HG02884 (cell line): ENCODE measurements around the gene ELP6.
"Not testable (repeated sequence)": the region's sequence is repeated elsewhere in the genome, so short reads cannot be mapped to it uniquely, and the experiment has no call there.

Experiments
- ATAC-seq: cut with Tn5 transposase; IDR thresholded peaks from one replicate; pipeline ENCODE4 v1.9.1; 2021; ENCODE audit warnings: mild to moderate bottlenecking, moderate library complexity; ENCODE audit not compliant: unreplicated experiment

Gene ELP6

GRCh38 chr3:47515100-47515499 is 1.6 kb upstream of the ELP6 start:
- no peak for ATAC-seq

GRCh38 chr3:47512416-47513124 is 942 bp downstream of the ELP6 start:
- no peak for ATAC-seq

GRCh38 chr3:47505267-47505666 is 8.2 kb downstream of the ELP6 start:
- not testable (repeated sequence) for ATAC-seq

GRCh38 chr3:47504113-47504512 is 9.4 kb downstream of the ELP6 start:
- no peak for ATAC-seq

- ATAC-seq = no peak
These were observed 10.5 kb downstream of the ELP6 start for GRCh38 chr3:47503033-47503432.

- ATAC-seq = no peak
These were observed 16.6 kb downstream of the ELP6 start for GRCh38 chr3:47496892-47497291.

- no peak for ATAC-seq
These were observed 17.6 kb downstream of the ELP6 start for GRCh38 chr3:47495886-47496285.

- ATAC-seq = no peak
These were observed 18.4 kb downstream of the ELP6 start for GRCh38 chr3:47495111-47495510.

GRCh38 chr3:47491777-47492176 is 21.7 kb downstream of the ELP6 start:
- no peak for ATAC-seq

- no peak for ATAC-seq
These were observed 22.3 kb downstream of the ELP6 start for GRCh38 chr3:47491186-47491585.

GRCh38 chr3:47487265-47487664 is 26.2 kb downstream of the ELP6 start:
- no peak for ATAC-seq

GRCh38 chr3:47485812-47486211 is 27.7 kb downstream of the ELP6 start:
- ATAC-seq = no peak

GRCh38 chr3:47482366-47482765 is 31.1 kb downstream of the ELP6 start:
- no peak for ATAC-seq

- ATAC-seq = not testable (repeated sequence)
These were observed 31.7 kb downstream of the ELP6 start for GRCh38 chr3:47481763-47482162.

- not testable (repeated sequence) for ATAC-seq
These were observed 33.2 kb downstream of the ELP6 start for GRCh38 chr3:47480267-47480666.

GRCh38 chr3:47479826-47480160 is 33.7 kb downstream of the ELP6 start:
- ATAC-seq = no peak

GRCh38 chr3:47478022-47478421 is 35.5 kb downstream of the ELP6 start:
- no peak for ATAC-seq

- ATAC-seq = no peak
These were observed 36.8 kb downstream of the ELP6 start for GRCh38 chr3:47476644-47477199.

- no peak for ATAC-seq
These were observed 37.2 kb downstream of the ELP6 start for GRCh38 chr3:47476330-47476626.

- ATAC-seq = peak; percentile 80
These were observed 37.8 kb downstream of the ELP6 start, which contains the start of gene SCAP for GRCh38 chr3:47475570-47476329. Gene SCAP (minus strand): TSS chr3:47475941. CDS start chr3:47442993, 32,948 bp downstream.

- no peak for ATAC-seq
These were observed 38.4 kb downstream of the ELP6 start for GRCh38 chr3:47475029-47475569.

- no peak for ATAC-seq
These were observed 40.1 kb downstream of the ELP6 start for GRCh38 chr3:47473391-47473790.
